HG03342 (cell line): Measurements from ENCODE around the gene PRPF18.

Experiments
- ATAC-seq: cut with Tn5 transposase; IDR thresholded peaks from one replicate; pipeline ENCODE4 v1.9.1; 2021; ENCODE audit warnings: mild to moderate bottlenecking, moderate library complexity; ENCODE audit not compliant: unreplicated experiment

The PRPF18 gene

GRCh38 chr10:13637303-13637856 is 50.6 kb downstream of the PRPF18 start:
- ATAC-seq = peak; percentile 48

- ATAC-seq = no peak
Observed at GRCh38 chr10:13637894-13638293, 51.1 kb downstream of the PRPF18 start.

- no peak for ATAC-seq
Observed at GRCh38 chr10:13642293-13642692, 55.5 kb downstream of the PRPF18 start.

- ATAC-seq = no peak
Observed at GRCh38 chr10:13643016-13643415, 56.3 kb downstream of the PRPF18 start.

- ATAC-seq = no peak
Observed at GRCh38 chr10:13644866-13645265, 58.1 kb downstream of the PRPF18 start.

GRCh38 chr10:13648425-13648824 is 61.7 kb downstream of the PRPF18 start:
- ATAC-seq = no peak

GRCh38 chr10:13649844-13650520 is 63.2 kb downstream of the PRPF18 start:
- no peak for ATAC-seq

- ATAC-seq = no peak
Observed at GRCh38 chr10:13650961-13651360, 64.2 kb downstream of the PRPF18 start.

- ATAC-seq = no peak
Observed at GRCh38 chr10:13651969-13652720, 65.4 kb downstream of the PRPF18 start.

- ATAC-seq = no peak
Observed at GRCh38 chr10:13652860-13653259, 66.1 kb downstream of the PRPF18 start.

- no peak for ATAC-seq
Observed at GRCh38 chr10:13654118-13654830, 67.5 kb downstream of the PRPF18 start.

GRCh38 chr10:13654846-13655245 is 68.1 kb downstream of the PRPF18 start:
- no peak for ATAC-seq

GRCh38 chr10:13656337-13657100 is 69.8 kb downstream of the PRPF18 start:
- no peak for ATAC-seq

- ATAC-seq = no peak
Observed at GRCh38 chr10:13657101-13657680, 70.4 kb downstream of the PRPF18 start.

GRCh38 chr10:13658264-13658663 is 71.5 kb downstream of the PRPF18 start:
- ATAC-seq = no peak

GRCh38 chr10:13658871-13659685 is 72.3 kb downstream of the PRPF18 start:
- ATAC-seq = no peak

- no peak for ATAC-seq
Observed at GRCh38 chr10:13659887-13660550, 73.3 kb downstream of the PRPF18 start.

- ATAC-seq = no peak
Observed at GRCh38 chr10:13660551-13660920, 73.8 kb downstream of the PRPF18 start.

GRCh38 chr10:13661256-13661655 is 74.5 kb downstream of the PRPF18 start:
- no peak for ATAC-seq
